ENCODE measurements around the gene PERM1.
"Not testable (repeated sequence)": the region's sequence is repeated elsewhere in the genome, so short reads cannot be mapped to it uniquely, and the experiment has no call there.

PERM1 gene

DNA sequence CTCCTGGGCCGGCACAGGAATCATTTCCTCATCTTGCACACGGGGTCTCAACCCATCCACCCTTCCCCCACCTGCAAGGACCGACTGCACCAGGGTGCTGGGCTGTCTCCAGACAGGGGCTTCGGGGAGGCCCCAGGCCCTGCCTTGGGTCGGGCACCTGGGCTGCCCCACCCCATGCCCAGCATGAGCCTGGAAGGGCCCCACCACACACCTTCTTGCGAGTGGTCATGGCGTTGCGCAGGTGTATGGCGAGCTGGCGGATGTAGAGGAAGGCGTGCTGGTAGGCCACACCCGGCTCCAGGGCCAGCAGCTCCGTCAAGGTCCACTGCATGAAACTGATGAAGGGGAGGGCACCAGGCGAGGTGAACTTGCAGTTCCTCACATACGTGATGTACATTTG is 29.7 kb downstream of the PERM1 start:
- DNase-seq (ENCODE audit: extremely low read depth in 1 of 2, low read depth in 1 of 2), result no peak

DNA sequence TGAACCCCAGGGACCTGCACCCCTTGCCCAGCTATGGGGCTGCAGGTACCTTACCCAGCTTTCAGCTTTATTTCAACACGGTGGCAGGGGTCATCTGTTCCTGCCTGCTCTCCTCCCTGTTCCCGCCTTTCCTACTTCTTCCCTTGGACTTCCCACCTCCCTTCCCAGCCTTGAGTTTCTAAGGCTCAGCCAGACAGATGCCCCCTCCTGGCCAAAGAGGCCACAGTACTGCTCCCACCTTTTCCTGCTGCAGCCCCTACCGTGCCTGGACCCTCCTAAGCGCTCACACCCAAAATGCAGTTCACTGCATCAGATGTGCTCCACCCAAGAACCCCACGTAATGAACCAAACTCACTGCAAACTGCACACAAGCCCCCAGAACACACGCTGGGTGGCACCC is 30.5 kb downstream of the PERM1 start:
- no peak for DNase-seq (ENCODE audit: extremely low read depth in 1 of 2, low read depth in 1 of 2)

DNA sequence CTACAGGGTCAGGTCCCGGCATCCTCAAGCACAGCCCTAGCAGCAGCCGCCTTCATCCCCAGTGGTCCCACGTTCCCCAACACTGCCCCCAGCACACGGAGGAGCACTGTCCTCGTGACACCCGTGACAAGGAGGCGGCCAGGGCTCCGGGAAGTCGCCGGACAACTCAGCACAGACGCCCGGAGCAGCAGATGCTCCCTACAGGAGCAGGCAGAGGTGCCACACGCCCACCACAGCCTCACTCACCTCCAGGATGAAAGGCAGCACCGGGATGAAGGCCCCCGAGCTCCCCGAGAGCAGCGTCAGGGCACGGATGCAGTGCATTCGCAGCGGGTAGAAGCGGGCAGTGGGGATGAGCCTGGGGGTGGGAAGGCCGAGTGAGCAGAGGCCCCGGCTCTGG is 31.0 kb downstream of the PERM1 start:
- DNase-seq (ENCODE audit: extremely low read depth in 1 of 2, low read depth in 1 of 2), result no peak

DNA sequence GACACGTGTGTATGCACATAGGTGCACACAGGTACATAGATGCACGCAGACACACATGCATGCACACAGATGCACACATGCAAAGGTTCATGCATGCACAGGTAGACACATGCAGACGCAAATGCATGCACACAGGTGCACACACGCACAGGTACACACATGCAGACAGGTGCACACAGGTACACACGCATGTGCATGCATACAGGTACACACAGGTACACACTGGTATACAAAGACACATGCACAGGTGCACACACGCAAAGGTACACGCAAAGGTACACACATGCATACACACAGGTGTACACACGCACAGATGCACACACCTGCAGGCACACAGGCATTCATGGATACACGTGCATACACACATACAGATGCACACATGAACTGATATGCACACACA is 31.6 kb downstream of the PERM1 start:
- DNase-seq (ENCODE audit: extremely low read depth in 1 of 2, low read depth in 1 of 2), result no peak

DNA sequence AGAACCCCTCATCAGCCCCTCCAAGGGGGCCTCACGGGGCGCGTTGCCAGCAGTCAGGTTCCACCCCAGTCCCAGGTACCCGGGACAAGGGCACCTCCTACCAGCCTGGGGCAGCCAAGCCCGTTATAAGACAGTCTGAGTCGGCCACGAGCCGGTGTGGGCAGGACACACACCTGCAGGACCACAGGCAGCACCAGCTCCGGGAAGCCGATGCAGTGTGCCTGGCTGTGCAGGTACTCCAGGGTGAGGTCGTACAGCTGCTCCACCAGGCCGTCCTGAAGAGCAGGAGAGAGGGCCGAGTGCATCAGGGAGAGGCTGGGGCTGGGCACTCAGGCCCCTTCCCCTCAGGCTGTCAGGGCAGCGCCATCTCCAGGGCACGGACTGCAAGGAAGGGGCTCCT is 33.9 kb downstream of the PERM1 start:
- DNase-seq (ENCODE audit: extremely low read depth in 1 of 2, low read depth in 1 of 2), result no peak

DNA sequence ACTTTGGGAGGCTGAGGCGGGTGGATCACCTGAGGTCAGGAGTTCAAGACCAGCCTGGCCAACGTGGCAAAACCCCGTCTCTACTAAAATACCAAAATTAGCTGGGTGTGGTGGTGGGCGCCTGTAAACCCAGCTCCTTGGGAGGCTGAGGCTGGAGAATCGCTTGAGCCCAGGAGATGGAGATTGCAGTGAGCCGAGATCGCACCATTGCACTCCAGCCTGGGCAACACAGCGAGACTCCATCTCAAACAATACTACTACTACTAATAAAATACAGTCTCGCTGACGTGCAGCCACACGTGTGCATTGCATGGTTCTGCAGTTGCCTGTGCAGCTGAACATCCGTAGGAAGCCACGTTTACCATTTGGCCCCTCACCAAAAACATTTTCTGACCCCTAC is 35.1 kb downstream of the PERM1 start:
- not testable (repeated sequence) for DNase-seq (ENCODE audit: extremely low read depth in 1 of 2, low read depth in 1 of 2)

DNA sequence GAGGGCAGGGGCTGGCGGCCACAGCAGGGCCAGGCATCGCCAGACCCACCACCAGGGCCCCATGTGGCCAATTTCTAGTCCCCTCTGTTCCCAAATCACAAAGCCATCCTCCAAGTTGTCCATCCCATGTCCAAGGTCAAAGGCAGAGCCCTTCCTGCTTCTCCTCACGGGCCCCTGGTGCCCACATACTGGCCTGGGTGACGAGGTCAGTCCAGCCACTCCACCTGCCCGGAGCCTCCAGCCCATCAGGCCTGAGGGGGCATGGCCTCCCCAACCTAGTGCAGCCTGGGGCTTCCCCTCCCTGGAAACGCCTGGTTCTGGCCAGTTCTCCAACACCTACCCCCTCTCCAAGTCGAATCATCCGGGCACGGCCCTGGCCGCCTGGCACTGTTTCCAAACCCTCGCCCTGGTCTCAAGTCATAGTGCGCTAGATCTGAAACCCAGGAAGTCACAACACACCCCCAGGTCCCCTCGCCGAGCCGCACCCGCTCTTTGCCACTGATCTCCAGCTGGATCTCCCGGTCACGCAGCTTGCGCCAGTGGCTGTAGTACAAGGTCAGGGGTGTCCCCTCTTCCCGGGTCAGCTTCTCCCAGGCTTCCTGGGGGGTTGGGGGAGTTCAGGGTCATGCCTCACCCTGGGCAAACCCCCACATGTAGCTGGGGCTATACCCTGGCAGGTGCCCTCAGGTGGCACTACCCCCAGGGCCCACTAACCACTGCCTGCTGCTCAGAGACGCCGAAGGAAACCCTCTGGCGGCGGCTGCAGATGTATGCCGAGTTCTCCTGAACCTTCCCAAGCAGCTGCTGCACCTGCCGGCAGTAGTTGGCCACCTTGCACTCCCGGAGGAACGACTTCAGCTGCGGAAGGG is 36.0 kb downstream of the PERM1 start:
- no peak for DNase-seq (ENCODE audit: extremely low read depth in 1 of 2, low read depth in 1 of 2)

DNA sequence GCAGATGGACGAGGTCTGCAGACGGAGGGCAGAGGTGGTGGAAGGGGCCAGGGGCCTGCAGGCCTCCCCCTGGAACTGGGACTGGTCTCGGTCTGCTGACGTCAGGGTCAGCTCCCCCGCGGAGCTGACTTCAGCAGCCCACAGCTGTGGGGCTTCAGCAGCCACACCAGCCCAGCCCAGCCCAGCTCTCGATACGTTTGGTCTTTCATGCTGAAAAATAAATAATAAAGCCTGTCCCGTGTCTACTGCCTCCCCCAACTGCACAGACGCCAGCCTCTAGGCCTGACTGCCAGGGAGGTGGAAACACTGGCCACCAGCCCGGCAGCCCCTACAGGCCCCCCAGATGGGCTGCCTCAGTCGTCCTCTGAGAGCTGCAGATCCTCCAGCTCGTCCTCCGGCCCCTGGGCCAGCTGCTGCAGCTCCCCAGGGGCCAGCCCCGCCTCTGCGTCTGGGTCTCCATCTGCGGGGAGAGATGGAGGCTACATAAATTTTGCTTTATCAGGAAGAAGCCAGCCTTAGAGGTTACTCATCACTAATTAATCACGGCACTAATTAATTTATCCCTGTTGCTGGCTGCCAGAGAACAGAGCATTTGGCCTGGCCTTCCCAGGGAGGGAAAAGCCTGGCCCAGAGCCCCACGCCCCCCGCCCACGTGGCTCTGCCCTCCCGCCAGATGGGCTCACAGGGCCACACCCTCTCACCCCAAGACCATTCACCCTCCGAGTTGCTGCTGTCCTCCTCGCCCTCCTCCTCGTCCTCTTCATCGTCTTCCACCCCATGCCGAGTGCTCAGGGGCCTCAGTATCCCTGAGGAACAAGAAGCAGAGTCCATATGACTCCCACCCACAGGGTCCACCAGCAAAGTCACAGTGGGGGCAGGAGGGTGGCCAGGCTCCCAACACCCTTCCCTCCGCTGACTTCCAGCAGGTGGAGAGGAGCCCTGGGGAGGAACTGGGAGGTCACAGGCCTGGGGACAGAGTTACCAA is 37.3 kb downstream of the PERM1 start:
- no peak for DNase-seq (ENCODE audit: extremely low read depth in 1 of 2, low read depth in 1 of 2)

DNA sequence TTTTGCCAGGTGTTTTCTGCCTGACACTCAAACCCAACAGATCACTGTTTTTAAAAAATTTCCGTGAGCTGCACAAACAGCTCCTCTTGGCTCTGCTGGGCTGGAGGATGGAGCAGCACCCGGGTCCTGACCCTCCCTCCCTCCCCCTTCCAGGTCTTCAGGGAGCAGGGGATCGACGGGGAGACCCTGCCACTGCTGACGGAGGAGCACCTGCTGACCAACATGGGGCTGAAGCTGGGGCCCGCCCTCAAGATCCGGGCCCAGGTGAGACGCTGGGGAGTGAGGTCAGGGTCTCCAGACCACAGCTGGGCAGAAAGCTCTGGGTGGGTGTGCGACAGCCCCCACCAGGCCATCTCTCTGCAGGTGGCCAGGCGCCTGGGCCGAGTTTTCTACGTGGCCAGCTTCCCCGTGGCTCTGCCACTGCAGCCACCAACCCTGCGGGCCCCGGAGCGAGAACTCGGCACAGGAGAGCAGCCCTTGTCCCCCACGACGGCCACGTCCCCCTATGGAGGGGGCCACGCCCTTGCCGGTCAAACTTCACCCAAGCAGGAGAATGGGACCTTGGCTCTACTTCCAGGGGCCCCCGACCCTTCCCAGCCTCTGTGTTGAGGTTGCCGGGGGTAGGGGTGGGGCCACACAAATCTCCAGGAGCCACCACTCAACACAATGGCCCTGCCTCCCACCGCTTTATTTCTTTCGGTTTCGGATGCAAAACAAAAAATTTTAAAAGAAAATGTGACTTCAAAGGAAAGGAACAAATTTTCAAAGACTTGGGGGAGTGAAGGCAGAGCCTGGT is 38.1 kb downstream of the PERM1 start:
- DNase-seq (ENCODE audit: extremely low read depth in 1 of 2, low read depth in 1 of 2), result no peak

DNA sequence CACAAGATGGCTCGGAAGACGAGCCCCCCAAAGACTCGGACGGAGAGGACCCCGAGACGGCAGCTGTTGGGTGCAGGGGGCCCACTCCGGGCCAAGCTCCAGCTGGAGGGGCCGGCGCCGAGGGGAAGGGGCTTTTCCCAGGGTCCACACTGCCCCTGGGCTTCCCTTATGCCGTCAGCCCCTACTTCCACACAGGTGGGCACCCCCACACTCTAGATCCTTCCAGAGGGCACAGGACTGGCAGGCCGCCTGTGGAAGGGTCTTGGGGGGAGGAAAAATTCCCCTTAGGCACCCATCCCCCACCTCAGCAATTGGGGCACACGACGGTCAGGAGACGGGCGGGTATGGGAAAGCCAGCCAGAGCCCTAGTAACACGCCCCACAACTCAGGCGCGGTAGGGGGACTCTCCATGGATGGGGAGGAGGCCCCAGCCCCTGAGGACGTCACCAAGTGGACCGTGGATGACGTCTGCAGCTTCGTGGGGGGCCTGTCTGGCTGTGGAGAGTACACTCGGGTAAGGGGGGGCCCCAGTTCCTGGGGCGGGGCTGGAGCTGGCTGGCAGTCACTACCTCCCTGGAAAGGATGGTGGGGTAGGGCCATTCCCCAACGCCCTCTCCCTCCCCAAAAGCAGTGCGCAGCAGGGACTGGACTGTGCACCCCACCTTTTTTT is 38.9 kb downstream of the PERM1 start:
- DNase-seq (ENCODE audit: extremely low read depth in 1 of 2, low read depth in 1 of 2), result no peak

DNA sequence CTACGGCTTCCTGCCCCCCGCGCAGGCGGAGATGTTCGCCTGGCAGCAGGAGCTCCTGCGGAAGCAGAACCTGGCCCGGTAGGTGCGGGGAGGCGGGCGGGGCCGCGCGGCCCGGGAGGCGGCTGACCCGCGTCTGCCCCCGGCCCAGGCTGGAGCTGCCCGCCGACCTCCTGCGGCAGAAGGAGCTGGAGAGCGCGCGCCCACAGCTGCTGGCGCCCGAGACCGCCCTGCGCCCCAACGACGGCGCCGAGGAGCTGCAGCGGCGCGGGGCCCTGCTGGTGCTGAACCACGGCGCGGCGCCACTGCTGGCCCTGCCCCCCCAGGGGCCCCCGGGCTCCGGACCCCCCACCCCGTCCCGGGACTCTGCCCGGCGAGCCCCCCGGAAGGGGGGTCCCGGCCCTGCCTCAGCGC is 39.5 kb downstream of the PERM1 start:
- no peak for DNase-seq (ENCODE audit: extremely low read depth in 1 of 2, low read depth in 1 of 2)

DNA sequence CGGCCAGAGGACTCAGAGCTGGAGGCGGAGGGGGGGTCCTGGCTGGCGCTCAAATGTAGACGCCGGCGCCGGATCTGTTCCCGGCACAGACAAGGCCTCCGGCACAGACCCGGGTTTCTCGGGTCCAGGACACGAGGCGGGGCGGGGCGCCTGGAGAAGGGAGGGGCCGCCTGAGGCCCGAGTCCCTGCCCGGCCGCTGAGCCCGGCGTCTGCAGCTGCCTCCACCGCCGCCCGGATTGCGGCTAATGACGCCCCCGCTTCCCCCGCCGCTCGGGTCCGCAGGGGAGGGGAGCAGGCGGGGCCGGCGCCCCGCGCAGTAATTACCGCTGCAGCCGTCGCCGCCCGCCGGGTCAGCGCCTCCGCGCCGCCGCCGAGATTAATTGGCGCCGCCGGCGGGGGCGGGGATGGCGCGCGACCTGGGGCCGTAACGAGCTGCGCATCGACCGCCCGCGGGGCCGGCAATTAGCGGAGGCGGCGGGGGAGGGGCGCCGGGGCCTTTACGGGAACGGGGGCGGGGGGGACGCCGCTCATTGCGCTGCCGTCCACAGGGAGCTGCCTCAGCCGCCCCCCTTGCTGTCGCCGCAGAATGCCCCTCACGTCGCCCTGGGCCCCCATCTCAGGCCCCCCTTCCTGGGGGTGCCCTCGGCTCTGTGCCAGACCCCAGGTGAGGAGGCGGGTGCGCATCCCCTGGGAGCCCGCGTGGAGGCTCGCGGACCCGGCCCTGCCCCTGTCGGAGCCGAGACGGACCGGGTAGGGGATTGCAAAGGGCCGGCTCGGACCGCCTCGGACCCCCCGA is 40.1 kb downstream of the PERM1 start:
- DNase-seq (ENCODE audit: extremely low read depth in 1 of 2, low read depth in 1 of 2), result no peak

DNA sequence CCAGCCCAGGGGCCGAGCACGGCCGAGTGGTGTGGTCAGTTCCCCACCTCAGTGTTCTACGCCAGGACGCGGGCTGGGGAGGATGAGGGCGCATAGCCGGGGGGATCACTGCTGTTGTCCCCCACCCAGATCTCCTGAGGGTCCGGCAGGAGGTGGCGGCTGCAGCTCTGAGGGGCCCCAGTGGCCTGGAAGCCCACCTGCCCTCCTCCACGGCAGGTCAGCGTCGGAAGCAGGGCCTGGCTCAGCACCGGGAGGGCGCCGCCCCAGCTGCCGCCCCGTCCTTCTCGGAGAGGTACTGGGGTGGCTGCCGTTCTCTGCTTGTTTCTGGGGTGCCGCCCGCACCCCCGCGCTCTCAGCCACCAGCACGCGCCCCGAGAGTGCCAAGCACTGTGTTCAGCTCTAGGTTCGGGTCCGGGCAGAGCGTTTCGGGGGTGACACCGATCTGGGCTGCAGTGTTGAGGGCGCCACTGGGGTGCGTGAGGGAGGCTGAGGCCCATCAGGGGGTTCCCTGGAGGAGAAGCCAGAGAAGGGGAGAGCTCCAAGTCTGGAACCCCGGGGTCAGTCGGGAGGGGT is 40.8 kb downstream of the PERM1 start:
- no peak for DNase-seq (ENCODE audit: extremely low read depth in 1 of 2, low read depth in 1 of 2)

DNA sequence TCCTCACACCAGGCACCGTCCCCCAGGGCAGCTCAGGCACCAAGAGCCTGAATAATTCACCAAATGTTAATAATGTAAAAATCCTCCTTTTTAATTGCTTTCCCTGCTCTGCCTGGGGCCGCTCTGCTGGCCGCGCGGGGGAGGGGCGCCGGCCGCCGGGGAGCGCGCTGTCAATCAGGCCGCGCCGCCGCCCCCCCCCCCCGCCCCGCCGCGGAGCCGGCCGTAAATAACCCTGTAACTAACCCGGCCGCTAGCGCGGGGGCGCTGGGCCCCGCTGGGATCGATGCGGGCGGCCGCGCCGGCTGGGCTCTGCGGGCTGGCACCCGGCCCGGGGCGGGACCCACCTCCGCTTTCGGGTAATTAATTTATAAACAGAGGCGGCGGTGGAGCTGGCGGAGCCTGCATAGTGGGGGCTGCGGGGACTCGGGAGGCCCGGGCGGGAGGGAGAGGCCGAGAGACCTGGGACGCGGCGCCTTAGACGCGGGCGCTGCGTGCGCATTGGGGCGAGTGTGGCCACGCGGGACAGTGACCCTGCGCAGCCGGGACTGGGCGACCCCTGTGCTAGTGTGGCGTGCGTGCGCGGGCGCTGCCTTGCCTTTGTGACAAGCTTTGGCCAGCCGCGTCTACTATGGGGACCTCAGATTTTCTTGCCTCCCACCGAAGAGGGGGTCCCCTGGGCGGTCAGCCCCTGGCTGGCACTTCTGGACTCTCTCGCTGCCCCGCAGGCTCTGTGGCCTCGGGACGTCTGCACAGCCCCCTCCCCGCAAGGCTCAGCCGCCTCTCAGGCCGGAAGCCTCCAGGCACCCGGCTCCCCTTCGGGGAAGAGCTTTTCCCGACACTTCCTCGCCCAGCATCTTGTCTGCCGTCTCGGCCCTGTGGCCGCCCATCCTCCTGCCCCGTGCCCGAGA is 41.5 kb downstream of the PERM1 start:
- no peak for DNase-seq (ENCODE audit: extremely low read depth in 1 of 2, low read depth in 1 of 2)

DNA sequence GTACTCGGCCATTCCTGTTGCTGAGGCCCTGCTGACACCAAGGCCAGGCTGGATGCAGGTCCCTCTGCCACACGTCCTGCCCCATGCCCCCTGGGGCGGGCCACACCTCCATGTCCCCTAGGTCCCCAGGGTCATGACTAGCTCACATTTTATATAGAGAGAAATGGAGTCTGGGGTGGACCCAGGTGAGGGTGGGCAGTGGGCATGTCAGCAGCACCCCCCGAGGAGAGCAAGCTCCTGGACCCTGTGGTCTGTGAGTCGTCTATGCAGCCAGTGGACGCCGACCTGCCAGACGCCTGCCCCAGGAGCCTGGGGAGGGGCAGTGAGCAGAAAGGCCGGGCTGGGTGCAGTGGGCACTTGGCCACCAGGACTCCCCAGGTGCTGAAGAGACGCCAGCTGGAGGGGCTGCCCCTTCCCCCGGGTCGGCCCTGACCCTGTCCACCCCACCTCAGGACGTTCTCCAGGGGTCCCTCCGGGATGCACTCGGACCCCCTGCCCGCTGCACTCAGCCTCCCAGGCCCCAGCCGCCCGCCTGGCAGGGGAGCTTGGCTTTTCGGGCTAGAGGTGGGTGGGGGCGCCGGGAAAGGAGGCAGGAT is 42.3 kb downstream of the PERM1 start:
- DNase-seq (ENCODE audit: extremely low read depth in 1 of 2, low read depth in 1 of 2), result no peak

DNA sequence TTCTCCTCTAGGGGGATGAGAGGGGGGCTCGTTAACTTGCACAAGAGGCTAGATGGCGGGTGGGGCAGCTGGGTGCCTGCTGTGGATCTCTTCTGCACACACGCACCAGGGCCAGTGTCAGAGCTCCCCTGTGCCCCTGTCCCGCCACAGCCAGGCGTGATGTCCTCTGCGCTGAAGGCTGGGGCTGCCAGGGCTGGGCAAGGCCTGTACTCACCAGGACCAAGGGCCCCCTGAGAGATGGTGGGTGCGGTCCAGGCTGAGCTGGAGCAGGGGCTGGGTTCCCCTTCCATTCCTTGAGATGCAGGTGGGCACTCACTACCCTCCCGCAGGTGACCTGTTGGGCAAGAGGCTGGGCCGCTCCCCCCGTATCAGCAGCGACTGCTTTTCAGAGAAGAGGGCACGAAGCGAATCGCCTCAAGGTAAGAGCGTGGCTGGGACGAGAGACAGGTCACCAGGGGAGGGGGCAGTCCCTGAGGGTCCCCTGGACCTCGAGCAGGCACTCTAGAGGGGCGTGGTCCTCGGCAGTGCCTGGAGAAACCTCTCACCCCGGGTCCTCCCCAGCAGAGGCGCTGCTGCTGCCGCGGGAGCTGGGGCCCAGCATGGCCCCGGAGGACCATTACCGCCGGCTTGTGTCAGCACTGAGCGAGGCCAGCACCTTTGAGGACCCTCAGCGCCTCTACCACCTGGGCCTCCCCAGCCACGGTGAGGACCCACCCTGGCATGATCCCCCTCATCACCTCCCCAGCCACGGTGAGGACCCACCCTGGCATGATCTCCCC is 43.0 kb downstream of the PERM1 start:
- no peak for DNase-seq (ENCODE audit: extremely low read depth in 1 of 2, low read depth in 1 of 2)

DNA sequence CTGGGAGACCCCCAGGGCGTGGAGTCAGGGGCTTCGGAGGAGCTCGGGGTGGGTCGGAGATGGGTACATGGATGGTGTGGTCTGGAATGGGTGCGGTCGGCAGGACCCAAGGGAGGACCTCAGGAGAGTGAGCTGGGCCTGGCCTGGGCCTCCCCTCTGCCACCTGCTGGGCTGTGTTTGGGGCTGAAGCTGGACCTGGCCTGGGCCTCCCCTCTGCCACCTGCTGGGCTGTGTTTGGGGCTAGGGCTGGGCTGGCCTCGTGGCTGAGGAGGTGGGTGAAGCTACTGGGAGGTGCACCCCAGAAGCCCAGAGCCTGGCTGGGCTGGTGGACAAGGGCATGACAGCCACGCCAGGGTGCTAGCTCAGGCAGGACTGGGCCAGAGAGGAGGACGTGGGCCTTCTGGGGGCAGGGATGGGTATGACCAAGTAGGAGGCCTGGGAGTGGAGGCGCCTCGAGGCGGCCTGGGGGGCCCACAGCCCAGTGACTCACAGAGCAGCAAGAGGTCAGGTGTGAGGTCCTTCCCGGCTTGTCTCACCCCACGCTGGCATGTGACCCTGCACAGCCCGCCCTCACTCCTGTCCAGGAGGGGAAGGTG is 43.7 kb downstream of the PERM1 start:
- DNase-seq (ENCODE audit: extremely low read depth in 1 of 2, low read depth in 1 of 2), result no peak
